SJCRH30 (cell line): ENCODE data around the gene FAAH. TPM values are rescaled to one million over a fixed set of nuclear protein-coding genes. Genes with fewer than 3 reads are reported as not detected.

ENCODE experiments used
- DNase-seq, 2 experiments: peaks; one replicate each; pipeline ENCODE4 v3.0.0-alpha.2; 2015 to 2020
- H3K27ac ChIP-seq: fragments of 250-450 bp; sonication (Bioruptor Pico); 2 replicates; pipeline ENCODE4 v1.5.1; 2020; ENCODE audit warnings: mild to moderate bottlenecking, moderate library complexity
- H3K27me3 ChIP-seq: fragments of 250-450 bp; sonication (Bioruptor Pico); 2 replicates; pipeline ENCODE4 v1.5.1; 2020; ENCODE audit warnings: mild to moderate bottlenecking, moderate library complexity
- H3K36me3 ChIP-seq: fragments of 250-450 bp; sonication (Bioruptor Pico); 2 replicates; pipeline ENCODE4 v1.5.1; 2020; ENCODE audit warnings: mild to moderate bottlenecking, moderate library complexity
- H3K4me1 ChIP-seq: fragments of 250-450 bp; sonication (Bioruptor Pico); 2 replicates; pipeline ENCODE4 v1.5.1; 2020; ENCODE audit warnings: mild to moderate bottlenecking, moderate library complexity
- H3K4me3 ChIP-seq: fragments of 250-450 bp; sonication (Bioruptor Pico); 2 replicates; pipeline ENCODE4 v1.5.1; 2020; ENCODE audit warnings: mild to moderate bottlenecking, moderate library complexity
- H3K9me3 ChIP-seq: fragments of 250-450 bp; sonication (Bioruptor Pico); replicated peaks from 2 replicates; pipeline ENCODE4 v1.5.1; 2020; ENCODE audit warnings: mild to moderate bottlenecking, moderate library complexity
- total RNA-seq: library from RNA; depleted of rRNA; stranded (reverse); fragments of >200 nt; shearing (Covaris generic); gene quantifications from 2 replicates; pipeline ENCODE4 v1.2.3, GENCODE V29; 2014; rRNA removed

FAAH gene
- total RNA-seq, 1 experiment from 2014 or later = 0.34 TPM

GRCh38 chr1:46458846-46459245 is 64.7 kb downstream of the FAAH start:
- Histone ChIP-seq H3K4me1 (peaks cover 8% of the 10 kb centered on the region; the same call in 1 of the 2 replicates), H3K36me3 (no peaks in the 10 kb centered on the region), H3K27me3 (peaks cover 29% of the 10 kb centered on the region), H3K9me3 (no peaks in the 10 kb centered on the region), H3K27ac (no peak overlapping the region), H3K4me3 (no peak overlapping the region)
- DNase-seq = no peak

GRCh38 chr1:46459315-46459714 is 65.2 kb downstream of the FAAH start:
- Histone ChIP-seq H3K27ac (no peak overlapping the region), H3K36me3 (no peaks in the 10 kb centered on the region), H3K4me3 (no peak overlapping the region), H3K27me3 (peaks cover 29% of the 10 kb centered on the region), H3K4me1 (peaks cover 8% of the 10 kb centered on the region; the same call in 1 of the 2 replicates), H3K9me3 (no peaks in the 10 kb centered on the region)
- DNase-seq = no peak

GRCh38 chr1:46461017-46461808 is 67.1 kb downstream of the FAAH start:
- Histone ChIP-seq H3K27ac (no peak overlapping the region), H3K27me3 (peaks cover 37% of the 10 kb centered on the region), H3K9me3 (no peaks in the 10 kb centered on the region), H3K4me1 (peaks cover 20% of the 10 kb centered on the region), H3K4me3 (no peak overlapping the region), H3K36me3 (no peaks in the 10 kb centered on the region)
- DNase-seq = no peak

DNA sequence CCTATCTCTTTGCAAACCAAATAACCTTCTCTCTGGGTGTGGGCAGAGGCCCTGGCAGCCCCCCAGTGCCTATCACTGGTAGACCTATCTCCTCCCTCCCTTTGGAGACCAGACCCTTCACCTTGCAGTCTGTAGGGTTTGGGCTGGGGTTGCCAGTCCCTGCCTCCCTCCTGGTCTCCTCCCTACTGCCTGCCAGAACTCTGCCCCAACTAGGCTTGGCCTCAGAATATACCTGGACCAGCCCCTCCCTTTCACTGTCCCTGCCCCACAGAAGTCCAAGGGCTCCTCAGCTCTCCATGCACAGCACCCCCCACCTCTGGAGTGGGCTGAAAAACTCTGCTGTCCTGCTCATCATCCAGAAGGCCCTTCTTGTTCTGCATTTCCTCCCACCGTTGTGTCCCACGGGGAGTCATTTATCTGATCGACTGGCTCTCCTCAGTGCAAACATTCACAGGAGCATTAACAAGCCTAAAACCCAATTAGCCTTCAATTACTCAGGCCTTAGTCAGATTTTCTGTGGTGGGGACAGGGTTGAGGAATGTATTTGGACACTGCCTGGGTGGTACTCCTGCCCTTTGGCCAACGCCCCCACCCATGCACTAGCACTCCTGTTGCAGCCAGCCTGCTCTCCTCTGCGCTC is 67.8 kb downstream of the FAAH start:
- Histone ChIP-seq H3K36me3 (no peaks in the 10 kb centered on the region), H3K9me3 (no peaks in the 10 kb centered on the region), H3K27me3 (peaks cover 38% of the 10 kb centered on the region), H3K4me3 (no peak overlapping the region), H3K27ac (no peak overlapping the region), H3K4me1 (peaks cover 21% of the 10 kb centered on the region)
- no peak for DNase-seq

Other genes with a start within 250 kb of the FAAH start
- not detected in 2 replicates for gene TSPAN1, start 219.2 kb upstream of the FAAH start, total RNA-seq
- not detected in 2 replicates for gene P3R3URF, start 217.8 kb upstream of the FAAH start, total RNA-seq
- 53.3 TPM in 2 replicates for gene POMGNT1, start 195.9 kb upstream of the FAAH start, total RNA-seq
- gene LURAP1, start 191.0 kb upstream of the FAAH start, total RNA-seq = 2.8 and 3.3 TPM in 2 replicates
- 25.7 and 30.3 TPM in 2 replicates for gene RAD54L, start 146.6 kb upstream of the FAAH start, total RNA-seq
- gene LRRC41, start 90.7 kb upstream of the FAAH start, total RNA-seq = 71.1 and 73.5 TPM in 2 replicates
- gene UQCRH, start 90.6 kb upstream of the FAAH start, total RNA-seq = 828 and 880 TPM in 2 replicates
- 23.7 TPM in 2 replicates for gene NSUN4, start 53.5 kb upstream of the FAAH start, total RNA-seq
- gene DMBX1, start 95.5 kb downstream of the FAAH start, total RNA-seq = not detected in 2 replicates
- gene KNCN, start 157.3 kb downstream of the FAAH start, total RNA-seq = 0.12 and 0.25 TPM in 2 replicates
- 25.1 and 26.7 TPM in 2 replicates for gene MKNK1, start 210.0 kb downstream of the FAAH start, total RNA-seq
- gene MOB3C, start 222.5 kb downstream of the FAAH start, total RNA-seq = 3.5 and 4.3 TPM in 2 replicates